SU-DHL-6 (cell line): ENCODE data around the gene RBFA.

Experiments
- H2AFZ ChIP-seq: fragments of 200-600 bp; sonication (generic); 2 replicates; pipeline ENCODE4 v1.6.1; 2014; ENCODE audit warnings: low read depth, mild to moderate bottlenecking, moderate library complexity, mixed read lengths, antibody characterized with exemption, low read length; ENCODE audit not compliant: severe bottlenecking
- H3F3A ChIP-seq: fragments of 200-600 bp; shearing (Covaris generic); 2 replicates; pipeline ENCODE4 v1.6.0; 2016; ENCODE audit warnings: antibody characterized with exemption, mild to moderate bottlenecking; ENCODE audit not compliant: insufficient read depth
- H3K27ac ChIP-seq: fragments of 200-600 bp; sonication (generic); 2 replicates; pipeline ENCODE4 v1.5.1; 2016; ENCODE audit warnings: low read depth, mild to moderate bottlenecking, low read length, moderate library complexity, mixed read lengths
- H3K27me3 ChIP-seq: fragments of 200-600 bp; sonication (generic), shearing (Covaris generic); 2 replicates; pipeline ENCODE4 v1.6.0; 2014; ENCODE audit warnings: mild to moderate bottlenecking, low read length
- H3K36me3 ChIP-seq: fragments of 200-600 bp; sonication (generic); 2 replicates; pipeline ENCODE4 v1.6.1; 2014; ENCODE audit warnings: mild to moderate bottlenecking, low read length, mixed read lengths
- H3K4me2 ChIP-seq: fragments of 300-600, 200-600 bp; shearing (Covaris generic), sonication (generic); 2 replicates; pipeline ENCODE4 v1.6.0; 2014; ENCODE audit warnings: low read length, low read depth, mild to moderate bottlenecking; ENCODE audit not compliant: poor library complexity, severe bottlenecking
- H3K4me3 ChIP-seq: fragments of 200-600 bp; sonication (generic); 2 replicates; pipeline ENCODE4 v1.5.1; 2014; ENCODE audit warnings: antibody characterized with exemption, low read length, mild to moderate bottlenecking, mixed read lengths; ENCODE audit not compliant: insufficient read depth, poor library complexity, severe bottlenecking
- H3K79me2 ChIP-seq: fragments of 200-600 bp; sonication (generic); 2 replicates; pipeline ENCODE4 v1.6.1; 2014; ENCODE audit warnings: mild to moderate bottlenecking, low read length, moderate library complexity; ENCODE audit not compliant: insufficient read depth
- H3K9ac ChIP-seq: fragments of 200-600 bp; sonication (generic); 2 replicates; pipeline ENCODE4 v1.7.0; 2014; ENCODE audit warnings: mild to moderate bottlenecking, low read length
- H3K9me2 ChIP-seq: fragments of 200-600 bp; sonication (generic); replicated peaks from 2 replicates; pipeline ENCODE4 v1.6.1; 2014; ENCODE audit warnings: low read length; ENCODE audit not compliant: insufficient read depth
- H3K9me3 ChIP-seq: fragments of 200-600 bp; sonication (generic); 2 replicates; pipeline ENCODE4 v1.6.1; 2014; ENCODE audit warnings: low read length, mixed read lengths; ENCODE audit not compliant: insufficient read depth
- H4K20me1 ChIP-seq: fragments of 200-600 bp; sonication (generic); 2 replicates; pipeline ENCODE4 v1.6.1; 2014; ENCODE audit warnings: low read depth, mild to moderate bottlenecking, antibody characterized with exemption, low read length, moderate library complexity, mixed read lengths
- EZH2phosphoT487 ChIP-seq: fragments of 200-600 bp; sonication (generic), shearing (Covaris generic); conservative IDR thresholded peaks from 2 replicates; pipeline ENCODE4 v1.6.1; 2018; ENCODE audit warnings: mild to moderate bottlenecking, antibody characterized with exemption, low read length, moderate library complexity, mixed read lengths
- TF ChIP-seq, protein P1 (sequence below): fragments of 200-600 bp; sonication (generic); IDR thresholded peaks from one replicate; pipeline ENCODE4 v1.5.1; 2017; ENCODE audit warnings: antibody characterized with exemption, mild to moderate bottlenecking, low read length, moderate library complexity; ENCODE audit not compliant: insufficient read depth, poor library complexity, severe bottlenecking

Gene RBFA

GRCh38 chr18:80065705-80066104 is 31.5 kb downstream of the RBFA start:
- H3K9me2 ChIP-seq = no peaks in the 10 kb centered on the region
- H3K4me2 ChIP-seq = no peak overlapping the region
- no peaks in the 10 kb centered on the region for H3K36me3 ChIP-seq
- H3K4me3 ChIP-seq = no peak overlapping the region
- H3K9ac ChIP-seq = no peak overlapping the region
- H3K79me2 ChIP-seq = no peaks in the 10 kb centered on the region
- no peak overlapping the region for H2AFZ ChIP-seq
- peaks cover 9% of the 10 kb centered on the region; the same call in 1 of the 2 replicates for H3K9me3 ChIP-seq
- H3K27me3 ChIP-seq = no peaks in the 10 kb centered on the region
- no peak overlapping the region for H3K27ac ChIP-seq
- H4K20me1 ChIP-seq = no peaks in the 10 kb centered on the region
- H3F3A ChIP-seq = no peaks in the 10 kb centered on the region
- TF ChIP-seq, protein P1, sequence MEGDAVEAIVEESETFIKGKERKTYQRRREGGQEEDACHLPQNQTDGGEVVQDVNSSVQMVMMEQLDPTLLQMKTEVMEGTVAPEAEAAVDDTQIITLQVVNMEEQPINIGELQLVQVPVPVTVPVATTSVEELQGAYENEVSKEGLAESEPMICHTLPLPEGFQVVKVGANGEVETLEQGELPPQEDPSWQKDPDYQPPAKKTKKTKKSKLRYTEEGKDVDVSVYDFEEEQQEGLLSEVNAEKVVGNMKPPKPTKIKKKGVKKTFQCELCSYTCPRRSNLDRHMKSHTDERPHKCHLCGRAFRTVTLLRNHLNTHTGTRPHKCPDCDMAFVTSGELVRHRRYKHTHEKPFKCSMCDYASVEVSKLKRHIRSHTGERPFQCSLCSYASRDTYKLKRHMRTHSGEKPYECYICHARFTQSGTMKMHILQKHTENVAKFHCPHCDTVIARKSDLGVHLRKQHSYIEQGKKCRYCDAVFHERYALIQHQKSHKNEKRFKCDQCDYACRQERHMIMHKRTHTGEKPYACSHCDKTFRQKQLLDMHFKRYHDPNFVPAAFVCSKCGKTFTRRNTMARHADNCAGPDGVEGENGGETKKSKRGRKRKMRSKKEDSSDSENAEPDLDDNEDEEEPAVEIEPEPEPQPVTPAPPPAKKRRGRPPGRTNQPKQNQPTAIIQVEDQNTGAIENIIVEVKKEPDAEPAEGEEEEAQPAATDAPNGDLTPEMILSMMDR = no peak
- TF ChIP-seq EZH2phosphoT487 = no peak

GRCh38 chr18:80067321-80067720 is 33.1 kb downstream of the RBFA start:
- Histone ChIP-seq H3K9me3 (peaks cover 6% of the 10 kb centered on the region; the same call in 1 of the 2 replicates), H3F3A (no peaks in the 10 kb centered on the region), H2AFZ (no peak overlapping the region), H3K4me3 (no peak overlapping the region), H3K9me2 (no peaks in the 10 kb centered on the region), H4K20me1 (no peaks in the 10 kb centered on the region), H3K27me3 (no peaks in the 10 kb centered on the region), H3K36me3 (no peaks in the 10 kb centered on the region), H3K9ac (no peak overlapping the region), H3K79me2 (no peaks in the 10 kb centered on the region), H3K27ac (no peak overlapping the region), H3K4me2 (no peak overlapping the region)
- no peak for TF ChIP-seq EZH2phosphoT487
- TF ChIP-seq, protein P1 = no peak

GRCh38 chr18:80067897-80068296 is 33.7 kb downstream of the RBFA start:
- Histone ChIP-seq H2AFZ (no peak overlapping the region), H4K20me1 (no peaks in the 10 kb centered on the region), H3K27me3 (no peaks in the 10 kb centered on the region), H3K4me2 (no peak overlapping the region), H3F3A (no peaks in the 10 kb centered on the region), H3K36me3 (no peaks in the 10 kb centered on the region), H3K9me2 (no peaks in the 10 kb centered on the region), H3K9me3 (no peaks in the 10 kb centered on the region), H3K79me2 (no peaks in the 10 kb centered on the region), H3K4me3 (no peak overlapping the region), H3K27ac (no peak overlapping the region), H3K9ac (no peak overlapping the region)
- no peak for TF ChIP-seq EZH2phosphoT487
- TF ChIP-seq, protein P1 = no peak
